ENCODE data around the gene ACSM4. TPM values are rescaled to one million over a fixed set of nuclear protein-coding genes. Genes with fewer than 3 reads are reported as not detected.

ACSM4 gene
- total and polyA plus RNA-seq, 2 experiments from 2014 or later: not detected

DNA sequence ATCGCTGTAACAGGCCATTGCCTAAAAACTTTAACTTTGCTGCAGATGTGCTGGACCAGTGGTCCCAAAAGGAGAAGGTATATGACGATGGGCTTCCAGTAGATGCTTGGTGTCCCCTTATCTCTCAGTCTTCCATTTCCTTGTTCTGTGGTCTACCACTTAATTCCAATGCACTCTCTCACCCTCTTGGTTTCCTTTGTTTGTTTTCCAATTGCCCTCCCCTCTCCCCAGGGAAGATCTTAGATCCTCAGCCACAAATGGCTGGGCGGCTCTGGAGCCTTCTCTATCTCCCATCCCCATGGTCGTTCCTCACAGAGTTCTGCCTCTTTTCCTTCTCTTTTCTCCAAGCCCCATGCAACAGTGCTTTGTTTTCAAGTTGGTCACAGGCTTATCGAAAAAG is 584 bp downstream of the ACSM4 start:
- no peak for DNase-seq (ENCODE audit: low spot score)
- TF ChIP-seq, protein P1, sequence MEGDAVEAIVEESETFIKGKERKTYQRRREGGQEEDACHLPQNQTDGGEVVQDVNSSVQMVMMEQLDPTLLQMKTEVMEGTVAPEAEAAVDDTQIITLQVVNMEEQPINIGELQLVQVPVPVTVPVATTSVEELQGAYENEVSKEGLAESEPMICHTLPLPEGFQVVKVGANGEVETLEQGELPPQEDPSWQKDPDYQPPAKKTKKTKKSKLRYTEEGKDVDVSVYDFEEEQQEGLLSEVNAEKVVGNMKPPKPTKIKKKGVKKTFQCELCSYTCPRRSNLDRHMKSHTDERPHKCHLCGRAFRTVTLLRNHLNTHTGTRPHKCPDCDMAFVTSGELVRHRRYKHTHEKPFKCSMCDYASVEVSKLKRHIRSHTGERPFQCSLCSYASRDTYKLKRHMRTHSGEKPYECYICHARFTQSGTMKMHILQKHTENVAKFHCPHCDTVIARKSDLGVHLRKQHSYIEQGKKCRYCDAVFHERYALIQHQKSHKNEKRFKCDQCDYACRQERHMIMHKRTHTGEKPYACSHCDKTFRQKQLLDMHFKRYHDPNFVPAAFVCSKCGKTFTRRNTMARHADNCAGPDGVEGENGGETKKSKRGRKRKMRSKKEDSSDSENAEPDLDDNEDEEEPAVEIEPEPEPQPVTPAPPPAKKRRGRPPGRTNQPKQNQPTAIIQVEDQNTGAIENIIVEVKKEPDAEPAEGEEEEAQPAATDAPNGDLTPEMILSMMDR (IDR thresholded peaks at IDR 0.05; ENCODE audit: poor library complexity): no peak
- TF ChIP-seq EZH2 (IDR thresholded peaks at IDR 0.05; ENCODE audit: borderline replicate concordance): no peak
- TF ChIP-seq EZH2phosphoT487 (IDR thresholded peaks at IDR 0.05; ENCODE audit: low read depth, severe bottlenecking, unreplicated experiment): no peak
- no peaks in the 10 kb centered on the region for H4K20me1 ChIP-seq (ENCODE audit: insufficient read depth, poor library complexity, severe bottlenecking)
- H3K27me3 ChIP-seq: no peaks in the 10 kb centered on the region
- no peaks in the 10 kb centered on the region for H3K9me3 ChIP-seq (ENCODE audit: low read depth)
- no peak overlapping the region for H3K27ac ChIP-seq
- no peak overlapping the region for H3K4me3 ChIP-seq
- no peak overlapping the region for H2AFZ ChIP-seq
- no peaks in the 10 kb centered on the region for H3K79me2 ChIP-seq
- H3K4me2 ChIP-seq: no peak overlapping the region
- no peaks in the 10 kb centered on the region for H3K36me3 ChIP-seq (replicated peaks; ENCODE audit: insufficient read depth, low read depth)
- H3K9me2 ChIP-seq (replicated peaks; ENCODE audit: insufficient read depth): no peaks in the 10 kb centered on the region
- H3K4me1 ChIP-seq (ENCODE audit: insufficient read depth): no peaks in the 10 kb centered on the region
- 77% methylated on average over 5 of the region's 5 CpGs for WGBS (ENCODE audit: low lambda C conversion rate, missing lambda C conversion rate)

DNA sequence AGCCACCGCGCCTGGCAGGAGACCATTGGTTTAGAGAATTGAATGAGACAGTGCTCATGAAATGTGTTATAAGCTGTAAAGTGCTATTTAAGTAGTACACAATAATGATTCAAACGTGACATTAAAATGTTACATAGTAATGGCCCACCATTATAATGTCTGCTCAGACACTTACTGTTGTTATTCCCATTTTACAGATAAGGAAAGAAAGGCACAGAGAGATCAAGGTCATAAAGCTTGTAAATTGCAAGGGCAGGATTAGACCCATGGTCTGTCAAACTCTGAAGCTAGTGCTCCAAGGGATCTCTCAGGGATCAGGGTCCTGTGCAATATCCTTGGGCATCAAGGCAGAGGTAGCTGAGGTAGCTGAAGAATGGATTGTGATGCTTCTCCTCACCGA is 6.2 kb downstream of the ACSM4 start:
- Histone ChIP-seq H3K79me2 (no peaks in the 10 kb centered on the region), H2AFZ (no peak overlapping the region), H3K4me3 (no peak overlapping the region), H3K27me3 (no peaks in the 10 kb centered on the region), H3K9me3 (ENCODE audit: low read depth) (no peaks in the 10 kb centered on the region), H3K36me3 (replicated peaks; ENCODE audit: insufficient read depth, low read depth) (no peaks in the 10 kb centered on the region), H3K4me1 (ENCODE audit: insufficient read depth) (no peaks in the 10 kb centered on the region), H3K27ac (no peak overlapping the region), H3K4me2 (no peak overlapping the region), H4K20me1 (ENCODE audit: insufficient read depth, poor library complexity, severe bottlenecking) (no peaks in the 10 kb centered on the region), H3K9me2 (replicated peaks; ENCODE audit: insufficient read depth) (no peaks in the 10 kb centered on the region)
- no peak for TF ChIP-seq EZH2phosphoT487 (IDR thresholded peaks at IDR 0.05; ENCODE audit: low read depth, severe bottlenecking, unreplicated experiment)
- TF ChIP-seq, protein P1 (IDR thresholded peaks at IDR 0.05; ENCODE audit: poor library complexity): no peak
- no peak for TF ChIP-seq EZH2 (IDR thresholded peaks at IDR 0.05; ENCODE audit: borderline replicate concordance)
- no peak for DNase-seq (ENCODE audit: low spot score)
- WGBS (ENCODE audit: low lambda C conversion rate, missing lambda C conversion rate): 94% methylated on average over 4 of the region's 4 CpGs

DNA sequence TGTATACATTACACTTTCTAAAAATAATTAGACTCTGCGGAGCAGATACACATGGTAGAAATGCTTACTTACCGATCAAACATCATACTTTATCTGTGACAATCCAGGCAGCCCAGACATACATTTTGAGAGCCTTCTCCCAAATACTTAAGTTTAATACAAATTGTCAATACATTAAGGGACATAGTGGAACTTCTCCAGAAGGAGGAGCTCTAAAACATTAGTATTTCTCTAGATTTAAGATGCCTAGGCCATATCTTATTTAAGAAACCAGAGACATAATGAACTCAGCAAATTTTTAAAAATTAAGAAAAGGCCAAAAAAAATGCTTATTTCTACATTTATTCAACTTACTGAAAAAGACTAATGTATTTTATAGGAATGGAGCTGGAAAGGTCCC is 16.1 kb downstream of the ACSM4 start:
- WGBS (ENCODE audit: low lambda C conversion rate, missing lambda C conversion rate): 90% methylated on average over 2 of the region's 2 CpGs
- no peak for DNase-seq (ENCODE audit: low spot score)
- H3K36me3 ChIP-seq (replicated peaks; ENCODE audit: insufficient read depth, low read depth): no peaks in the 10 kb centered on the region
- no peaks in the 10 kb centered on the region for H3K4me1 ChIP-seq (ENCODE audit: insufficient read depth)
- no peak overlapping the region for H2AFZ ChIP-seq
- no peaks in the 10 kb centered on the region for H3K27me3 ChIP-seq
- no peak overlapping the region for H3K4me3 ChIP-seq
- no peak overlapping the region for H3K27ac ChIP-seq
- H3K4me2 ChIP-seq: no peak overlapping the region
- no peaks in the 10 kb centered on the region for H3K9me3 ChIP-seq (ENCODE audit: low read depth)
- no peaks in the 10 kb centered on the region for H4K20me1 ChIP-seq (ENCODE audit: insufficient read depth, poor library complexity, severe bottlenecking)
- TF ChIP-seq EZH2phosphoT487 (IDR thresholded peaks at IDR 0.05; ENCODE audit: low read depth, severe bottlenecking, unreplicated experiment): no peak
- TF ChIP-seq, protein P1 (IDR thresholded peaks at IDR 0.05; ENCODE audit: poor library complexity): peak; percentile 16
- no peaks in the 10 kb centered on the region for H3K9me2 ChIP-seq (replicated peaks; ENCODE audit: insufficient read depth)
- no peaks in the 10 kb centered on the region for H3K79me2 ChIP-seq

DNA sequence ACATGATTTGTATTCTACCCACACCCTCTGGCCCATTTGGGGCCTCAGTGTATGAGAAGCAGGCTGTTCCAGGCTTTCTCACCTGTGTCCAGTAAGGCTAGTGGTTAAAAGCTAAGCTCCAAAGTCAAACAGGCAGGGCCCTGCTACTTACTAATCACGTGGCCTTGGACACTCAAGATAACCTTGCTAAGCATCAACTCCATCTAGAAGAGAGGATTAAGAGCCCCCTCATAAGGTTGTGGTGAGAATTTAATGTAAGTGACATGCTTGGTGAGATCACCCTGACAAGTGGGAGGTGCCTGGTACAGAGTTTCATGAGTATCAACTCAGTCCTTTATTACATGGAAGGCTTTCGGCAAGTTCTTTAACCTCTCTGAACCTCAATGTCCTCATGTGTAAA is 17.8 kb downstream of the ACSM4 start:
- H3K9me2 ChIP-seq (replicated peaks; ENCODE audit: insufficient read depth): no peaks in the 10 kb centered on the region
- H3K27me3 ChIP-seq: no peaks in the 10 kb centered on the region
- H3K36me3 ChIP-seq (replicated peaks; ENCODE audit: insufficient read depth, low read depth): no peaks in the 10 kb centered on the region
- no peak for DNase-seq (ENCODE audit: low spot score)
- H4K20me1 ChIP-seq (ENCODE audit: insufficient read depth, poor library complexity, severe bottlenecking): no peaks in the 10 kb centered on the region
- no peak overlapping the region for H2AFZ ChIP-seq
- TF ChIP-seq, protein P1 (IDR thresholded peaks at IDR 0.05; ENCODE audit: poor library complexity): no peak
- no peak for TF ChIP-seq EZH2phosphoT487 (IDR thresholded peaks at IDR 0.05; ENCODE audit: low read depth, severe bottlenecking, unreplicated experiment)
- TF ChIP-seq EZH2 (IDR thresholded peaks at IDR 0.05; ENCODE audit: borderline replicate concordance): no peak
- WGBS (ENCODE audit: low lambda C conversion rate, missing lambda C conversion rate): 64% methylated on average over 2 of the region's 2 CpGs
- no peaks in the 10 kb centered on the region for H3K79me2 ChIP-seq
- no peaks in the 10 kb centered on the region for H3K4me1 ChIP-seq (ENCODE audit: insufficient read depth)
- no peak overlapping the region for H3K27ac ChIP-seq
- H3K9me3 ChIP-seq (ENCODE audit: low read depth): no peaks in the 10 kb centered on the region
- H3K4me3 ChIP-seq: no peak overlapping the region
- H3K4me2 ChIP-seq: no peak overlapping the region

Measured in hepatocyte (in vitro differentiated cells).